GM18858 (cell line): ENCODE data around the gene GMIP.

Experiments
- ATAC-seq: cut with Tn5 transposase; IDR thresholded peaks from one replicate; pipeline ENCODE4 v1.9.1; 2021; ENCODE audit not compliant: unreplicated experiment

GMIP gene

DNA sequence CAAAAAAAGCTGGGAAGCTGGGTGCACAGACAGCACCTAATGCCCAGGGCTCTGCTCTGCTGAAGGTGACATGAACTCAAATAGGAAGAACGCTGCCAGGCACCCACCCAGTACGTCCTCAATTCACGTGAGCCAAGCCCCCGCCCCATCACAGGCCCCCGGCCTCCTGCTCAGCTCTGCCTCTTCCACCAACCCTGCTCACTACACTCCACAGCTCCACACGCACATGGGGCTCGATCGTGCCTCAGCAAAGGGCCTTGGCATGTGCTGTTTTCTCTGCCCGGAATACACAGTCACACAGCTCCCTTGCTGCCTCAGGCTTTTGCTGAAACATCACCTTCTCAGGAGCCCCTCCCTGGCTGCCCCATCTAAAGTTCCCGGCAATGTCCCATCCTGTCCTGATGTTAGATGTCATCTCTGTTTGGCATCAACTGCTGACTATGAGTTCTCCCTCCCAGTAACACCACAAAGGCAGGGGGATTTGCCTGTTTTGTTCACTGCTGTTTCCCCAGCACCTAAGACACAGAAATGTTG lies 17.8 kb upstream of the GMIP start:
- ATAC-seq, result no peak

DNA sequence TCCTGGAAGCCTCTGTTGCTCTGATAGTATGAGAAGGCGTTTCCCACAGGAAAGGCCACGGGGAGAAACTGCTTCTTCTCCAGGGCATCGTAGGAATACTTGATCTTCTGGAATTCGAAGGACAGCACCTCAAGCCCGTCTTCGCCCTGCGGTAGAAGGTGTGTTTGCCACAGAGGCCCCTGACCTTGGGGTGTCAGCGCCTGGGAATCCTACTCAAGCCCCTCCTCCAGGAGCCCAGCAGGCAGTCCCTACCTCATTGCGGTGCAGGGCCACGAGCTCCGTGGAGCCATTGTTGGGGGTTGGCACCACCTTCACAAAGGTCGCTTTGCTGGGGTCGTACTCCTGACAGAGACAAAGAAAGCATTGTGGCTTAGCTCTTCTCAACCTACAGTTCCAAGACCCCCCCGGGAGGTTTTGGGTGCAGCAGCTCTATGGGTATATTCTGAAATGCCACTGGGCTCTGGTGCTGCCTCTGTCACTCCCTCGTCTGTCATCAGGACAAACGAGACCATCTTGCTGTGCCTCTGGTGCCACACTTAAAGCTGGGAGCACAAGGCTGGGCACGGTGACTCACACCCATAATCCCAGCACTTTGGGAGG lies 16.3 kb upstream of the GMIP start:
- ATAC-seq, result no peak

- ATAC-seq, result no peak
These were observed 13.9 kb upstream of the GMIP start for GRCh38 chr19:19657397-19657783.

GRCh38 chr19:19656451-19657396 lies 13.3 kb upstream of the GMIP start:
- no peak for ATAC-seq

DNA sequence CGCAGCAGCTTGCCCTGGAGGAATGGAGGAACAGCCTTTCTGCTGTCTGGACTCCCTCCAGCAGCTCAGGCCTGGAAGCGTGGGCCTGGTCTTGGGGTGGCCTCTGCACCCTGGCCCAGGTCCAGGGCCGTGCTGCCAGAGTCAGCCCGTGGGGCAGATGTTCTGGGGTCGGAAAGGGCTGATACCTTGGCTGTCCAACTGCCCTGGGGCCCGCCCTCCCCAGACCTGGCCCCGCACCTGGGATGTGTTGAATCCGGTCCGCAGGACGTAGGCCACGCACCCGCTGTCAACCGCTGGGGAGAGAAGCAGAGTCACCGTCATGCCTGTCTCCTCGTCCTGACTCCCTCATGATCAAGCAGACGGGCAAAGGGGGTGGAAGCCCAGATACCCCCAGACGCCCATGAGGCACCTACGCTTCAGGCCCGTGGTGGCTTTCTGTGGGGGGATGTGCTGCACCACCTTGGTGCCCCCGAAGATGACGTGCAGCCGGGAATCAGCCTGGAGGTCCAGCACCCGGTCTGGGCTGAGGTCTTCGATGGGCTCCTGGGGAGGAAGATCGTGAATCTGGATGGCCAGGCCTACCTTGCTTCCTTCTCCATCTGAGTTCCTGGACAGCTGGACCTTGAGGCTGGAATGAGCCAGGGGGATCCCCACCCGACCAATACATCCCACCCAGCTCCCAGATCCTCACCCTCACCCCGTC lies 12.3 kb upstream of the GMIP start:
- no peak for ATAC-seq

- no peak for ATAC-seq
These were observed 11.7 kb upstream of the GMIP start for GRCh38 chr19:19655051-19655594.

- ATAC-seq, result no peak
These were observed 11.0 kb upstream of the GMIP start for GRCh38 chr19:19654441-19654840.

DNA sequence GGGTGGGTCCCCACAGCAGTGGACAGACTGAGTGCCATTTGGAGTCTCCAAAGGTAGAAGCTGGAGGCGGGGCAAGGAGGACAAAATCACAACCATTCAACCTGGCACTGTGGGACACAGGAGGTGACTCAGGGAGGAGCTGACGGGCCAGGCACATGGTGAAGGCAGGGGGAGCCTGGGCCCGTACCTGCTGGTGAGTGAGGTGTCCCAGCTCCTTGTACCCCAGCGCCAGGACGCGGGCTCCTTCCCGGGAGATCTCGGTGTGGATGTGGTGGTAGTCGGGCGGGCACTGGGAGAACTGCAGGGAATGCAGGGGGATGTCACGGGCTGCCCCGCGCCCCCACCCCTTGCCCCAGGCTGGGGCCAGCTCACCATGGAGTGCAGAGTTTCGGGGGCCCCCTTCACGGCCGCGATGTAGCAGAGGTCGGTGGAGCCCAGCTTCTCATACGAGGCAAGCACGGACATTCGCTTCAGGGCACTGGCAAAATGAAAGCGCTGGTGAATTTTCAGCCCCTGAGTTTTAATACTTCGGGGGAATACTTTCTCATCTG lies 10.2 kb upstream of the GMIP start:
- ATAC-seq, result no peak

- no peak for ATAC-seq
These were observed 9.2 kb upstream of the GMIP start for GRCh38 chr19:19652482-19653295.

GRCh38 chr19:19651076-19651475 lies 7.6 kb upstream of the GMIP start:
- ATAC-seq, result no peak

DNA sequence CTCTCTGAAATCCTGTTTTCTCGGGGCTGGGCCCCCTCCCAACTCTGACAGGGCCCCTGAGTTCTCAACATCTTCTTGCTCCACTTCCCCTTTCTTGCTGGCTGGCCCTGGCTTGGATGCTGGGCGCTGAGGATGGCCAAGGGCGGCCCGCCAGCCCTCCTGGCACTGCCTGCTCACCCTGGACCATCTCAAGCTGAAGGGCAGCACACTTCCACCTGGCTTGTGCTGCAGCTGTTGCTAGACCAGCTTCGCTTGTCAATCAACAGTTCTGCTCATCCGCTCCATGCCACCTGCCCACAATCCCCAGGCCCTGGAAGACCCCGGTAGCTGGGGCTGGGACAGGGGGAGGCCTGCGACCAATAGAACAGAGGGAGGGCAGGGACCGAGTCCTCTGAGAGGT lies 6.9 kb upstream of the GMIP start:
- no peak for ATAC-seq

DNA sequence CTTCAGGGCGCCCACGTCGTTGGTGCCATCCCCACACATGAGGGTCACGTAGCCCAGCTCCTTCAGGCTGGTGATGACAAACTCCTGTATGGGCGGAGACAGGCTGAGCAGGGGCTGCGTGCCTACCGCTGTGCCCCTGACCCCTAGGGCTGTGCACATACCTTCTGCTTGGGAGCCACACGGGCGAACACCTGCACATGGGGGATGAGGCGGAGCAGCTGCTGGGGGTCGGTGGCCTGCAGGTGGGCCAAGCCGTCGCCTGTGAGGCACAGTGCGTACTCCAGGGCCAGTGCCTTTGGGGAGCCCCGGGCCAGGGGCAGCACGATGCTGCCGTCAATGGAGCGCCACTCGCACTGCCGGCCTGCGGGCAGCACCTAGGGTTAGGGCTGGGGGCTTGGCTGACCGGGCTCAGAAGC lies 6.1 kb upstream of the GMIP start:
- no peak for ATAC-seq

DNA sequence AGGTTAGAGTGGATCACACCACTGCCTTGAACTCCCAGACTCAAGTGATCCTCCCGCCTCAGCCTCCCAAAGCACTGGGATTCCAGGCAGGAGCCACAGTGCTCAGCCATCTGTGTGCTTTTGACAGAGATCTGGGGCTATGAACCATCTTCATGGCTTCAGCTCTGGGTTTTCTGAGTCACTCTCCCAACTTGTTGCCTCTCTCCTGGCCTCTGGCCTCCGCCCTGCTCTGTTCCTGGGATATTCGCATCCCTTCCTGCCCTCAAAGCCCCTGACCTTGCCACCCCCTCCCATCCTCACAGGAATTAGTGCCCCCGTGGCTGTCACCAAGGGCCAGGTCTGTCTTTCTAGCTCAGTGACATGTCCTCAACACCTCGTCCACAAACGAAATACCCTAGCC lies 5.7 kb upstream of the GMIP start:
- ATAC-seq, result no peak

- no peak for ATAC-seq
These were observed 3.8 kb upstream of the GMIP start for GRCh38 chr19:19647037-19647835.

DNA sequence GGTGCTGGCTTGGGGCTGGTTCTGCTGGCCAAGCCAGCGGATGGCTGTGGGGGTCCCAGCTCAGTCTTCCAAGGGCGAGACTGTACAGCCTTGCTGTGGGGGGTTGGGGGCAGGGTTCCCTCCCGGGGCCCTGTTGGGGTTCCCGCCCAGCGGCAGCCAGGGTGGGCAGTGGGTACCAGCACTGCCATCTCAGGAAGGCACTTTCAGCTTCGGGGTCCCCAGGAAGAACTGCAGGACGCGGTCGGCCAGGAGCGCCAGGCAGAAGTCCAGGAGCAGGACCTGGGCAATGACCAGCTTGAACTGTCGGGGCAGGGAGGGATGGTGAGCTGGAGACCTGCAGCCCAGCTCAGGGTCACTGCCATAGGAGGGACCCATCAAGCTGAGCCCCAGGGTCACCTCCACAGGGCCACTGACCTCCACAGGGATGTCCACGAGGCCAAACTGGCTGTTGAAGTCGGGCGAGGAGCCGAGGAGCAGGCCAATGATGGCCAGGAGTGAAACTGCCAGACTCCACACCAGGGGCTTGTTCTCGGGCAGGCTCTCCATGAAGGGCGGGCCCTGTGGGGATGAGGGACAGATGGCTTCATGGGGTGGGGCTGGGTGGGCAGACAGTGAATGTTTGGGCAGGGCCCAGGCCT lies 1.9 kb upstream of the GMIP start:
- ATAC-seq, result no peak

DNA sequence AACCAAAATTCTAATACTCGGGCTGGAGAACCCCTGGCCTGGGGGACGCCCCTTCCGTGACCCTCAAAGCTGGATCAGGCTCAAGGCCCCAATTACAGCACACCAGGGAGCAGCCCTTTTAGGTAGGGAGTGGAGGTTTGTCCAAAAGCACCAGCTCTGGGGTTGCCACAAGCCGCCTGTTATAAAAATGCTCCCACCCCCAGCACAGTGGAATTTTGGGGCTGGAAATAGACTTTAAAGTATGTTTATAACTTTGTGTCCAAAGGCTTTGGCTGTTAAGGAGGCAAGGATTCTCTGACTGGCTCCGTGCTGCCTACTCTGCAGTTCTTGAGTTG lies 564 bp upstream of the GMIP start:
- no peak for ATAC-seq

DNA sequence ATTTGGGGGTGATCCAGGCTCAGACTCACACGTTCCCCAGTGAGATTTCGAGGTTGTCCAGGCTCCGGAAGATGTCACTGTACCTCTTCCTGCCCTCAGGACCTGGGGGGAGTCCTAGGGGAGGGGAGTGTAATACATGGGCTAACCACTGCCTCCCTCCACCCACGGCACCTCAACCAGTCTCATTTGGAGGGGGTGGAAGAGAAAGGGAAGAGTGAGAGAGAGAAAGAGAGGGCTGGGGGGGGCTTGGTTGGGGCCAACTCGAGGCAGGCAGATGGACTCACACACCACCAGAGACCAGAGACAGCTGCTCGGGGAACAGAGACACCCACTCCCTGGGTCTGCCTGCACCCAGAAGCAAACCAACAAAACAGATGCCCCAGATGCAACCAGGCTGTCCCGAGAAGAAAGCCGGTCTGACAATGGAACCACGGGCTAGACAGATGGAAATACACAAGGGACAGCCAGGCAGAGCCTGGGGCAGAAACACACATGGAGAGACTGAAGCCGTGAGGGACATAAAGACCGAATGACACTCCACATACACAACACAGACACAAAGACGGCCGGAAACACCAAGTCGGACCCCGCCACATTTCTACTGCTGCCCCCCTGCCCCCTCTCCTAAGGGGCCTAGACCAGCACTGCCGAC lies 825 bp downstream of the GMIP start:
- no peak for ATAC-seq

GRCh38 chr19:19637523-19638251 lies 5.8 kb downstream of the GMIP start:
- no peak for ATAC-seq
